HG02763 (cell line): ENCODE measurements around the gene AIG1.
"Not testable (repeated sequence)": the region's sequence is repeated elsewhere in the genome, so short reads cannot be mapped to it uniquely, and the experiment has no call there.

Experiments used
- ATAC-seq: cut with Tn5 transposase; IDR thresholded peaks from one replicate; pipeline ENCODE4 v1.9.1; 2021; ENCODE audit warnings: mild to moderate bottlenecking, moderate library complexity; ENCODE audit not compliant: unreplicated experiment

Gene AIG1

DNA sequence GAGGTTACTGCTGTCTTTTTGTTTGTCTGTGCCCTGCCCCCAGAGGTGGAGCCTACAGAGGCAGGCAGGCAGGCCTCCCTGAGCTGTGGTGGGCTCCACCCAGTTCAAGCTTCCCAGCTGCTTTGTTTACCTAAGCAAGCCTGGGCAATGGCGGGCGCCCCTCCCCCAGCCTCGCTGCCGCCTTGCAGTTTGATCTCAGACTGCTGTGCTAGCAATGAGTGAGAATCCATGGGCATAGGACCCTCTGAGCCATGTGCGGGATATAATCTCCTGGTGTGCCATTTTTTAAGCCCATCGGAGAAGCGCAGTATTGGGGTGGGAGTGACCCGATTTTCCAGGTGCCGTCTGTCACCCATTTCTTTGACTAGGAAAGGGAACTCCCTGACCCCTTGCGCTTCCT, 247.1 kb downstream of the AIG1 start:
- ATAC-seq: not testable (repeated sequence)

DNA sequence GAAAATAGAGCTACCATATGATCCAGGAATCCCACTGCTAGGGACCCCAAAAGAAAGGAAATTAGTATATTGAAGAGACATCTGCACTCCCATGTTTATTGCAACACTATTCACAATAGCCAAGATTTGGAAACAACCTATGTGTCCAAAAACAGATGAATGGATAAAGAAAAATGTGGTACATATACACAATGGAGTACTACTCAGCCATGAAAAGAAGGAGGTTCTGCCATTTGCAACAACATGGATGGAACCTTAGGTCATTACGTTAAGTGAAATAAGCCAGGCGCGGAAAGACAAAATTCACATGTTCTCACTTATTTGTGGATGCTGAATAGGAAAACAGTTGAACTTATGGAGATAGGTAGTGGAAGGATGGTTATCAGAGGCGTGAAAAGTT, 252.5 kb downstream of the AIG1 start:
- no peak for ATAC-seq

DNA sequence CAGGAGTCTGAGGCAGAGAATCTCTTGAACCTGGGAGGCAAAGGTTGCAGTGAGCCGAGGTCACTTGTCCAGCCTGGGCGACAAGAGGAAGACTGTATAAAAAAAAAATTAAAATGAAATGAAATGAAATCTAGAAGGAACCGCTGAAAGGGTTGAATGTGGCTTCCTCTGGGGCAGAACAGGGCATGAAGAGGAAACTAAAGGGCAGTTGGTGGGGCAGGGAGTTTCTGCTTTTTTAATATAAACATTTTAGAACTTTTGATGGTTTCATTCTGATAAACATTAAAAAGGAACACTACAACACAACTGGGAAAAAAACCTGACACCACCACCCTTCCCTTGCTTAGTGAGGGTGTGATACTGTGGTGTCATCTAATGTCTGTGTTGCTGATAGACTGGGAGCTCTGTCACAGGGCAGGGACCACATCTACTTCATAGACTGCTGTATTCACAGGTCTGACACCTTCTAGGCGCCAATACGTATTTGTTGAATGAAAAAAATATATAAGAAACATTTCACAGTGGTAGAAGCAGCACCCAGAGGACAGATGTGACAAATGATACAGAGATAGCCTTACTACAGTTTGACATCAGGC, 260.9 kb downstream of the AIG1 start:
- ATAC-seq: no peak

DNA sequence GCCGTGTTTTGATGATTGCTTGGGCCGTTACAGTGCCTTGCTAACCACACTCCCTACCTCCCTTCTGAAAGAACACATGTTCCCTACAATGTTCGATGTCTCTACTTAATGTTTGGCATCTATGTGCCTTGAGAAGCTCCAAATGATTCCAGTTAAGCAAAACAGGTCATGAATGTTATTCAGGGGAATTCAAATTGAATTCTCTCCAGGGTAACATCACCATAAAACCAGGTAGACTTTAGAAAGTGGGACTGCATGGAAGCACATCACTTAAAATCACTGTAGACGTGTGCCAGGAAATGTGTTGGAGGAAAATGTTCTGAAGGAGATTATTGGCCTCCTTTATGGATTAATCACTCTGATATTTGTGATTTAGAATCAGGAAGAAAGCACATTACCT, 261.7 kb downstream of the AIG1 start:
- no peak for ATAC-seq

DNA sequence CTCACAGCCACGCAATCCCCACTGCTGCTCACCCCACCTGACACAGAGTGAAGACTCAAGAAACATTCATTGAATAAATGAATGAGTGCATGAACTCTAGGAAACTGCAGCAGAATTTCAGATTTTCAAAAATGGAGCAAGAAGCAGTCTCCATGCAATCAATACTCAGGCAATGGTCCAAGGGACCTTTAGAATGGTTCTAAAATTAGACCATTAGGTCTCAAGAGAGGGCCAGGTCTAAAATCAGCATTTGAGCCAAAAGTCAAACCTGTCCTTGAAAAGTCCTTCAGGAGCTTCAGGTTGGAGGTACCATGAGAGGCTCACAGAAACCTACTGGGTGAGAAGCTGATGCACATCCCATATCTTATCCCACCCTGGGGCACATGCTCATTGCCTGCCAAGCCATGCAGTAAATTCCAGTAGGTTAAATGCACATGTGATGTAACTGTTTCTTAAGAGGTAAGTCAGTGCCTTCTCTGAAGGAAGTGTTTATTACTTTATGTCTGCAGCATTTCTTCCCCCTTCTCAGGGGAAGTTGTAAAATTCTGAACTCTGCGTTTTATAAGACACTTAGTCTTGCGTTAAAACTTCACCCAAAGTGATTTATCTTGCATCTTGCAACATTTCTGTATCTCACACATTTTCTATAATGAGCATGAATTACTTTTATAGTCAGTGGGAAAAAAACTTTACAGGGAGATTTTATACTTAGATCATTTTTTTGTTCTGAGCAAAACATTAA, 263.2 kb downstream of the AIG1 start:
- no peak for ATAC-seq

DNA sequence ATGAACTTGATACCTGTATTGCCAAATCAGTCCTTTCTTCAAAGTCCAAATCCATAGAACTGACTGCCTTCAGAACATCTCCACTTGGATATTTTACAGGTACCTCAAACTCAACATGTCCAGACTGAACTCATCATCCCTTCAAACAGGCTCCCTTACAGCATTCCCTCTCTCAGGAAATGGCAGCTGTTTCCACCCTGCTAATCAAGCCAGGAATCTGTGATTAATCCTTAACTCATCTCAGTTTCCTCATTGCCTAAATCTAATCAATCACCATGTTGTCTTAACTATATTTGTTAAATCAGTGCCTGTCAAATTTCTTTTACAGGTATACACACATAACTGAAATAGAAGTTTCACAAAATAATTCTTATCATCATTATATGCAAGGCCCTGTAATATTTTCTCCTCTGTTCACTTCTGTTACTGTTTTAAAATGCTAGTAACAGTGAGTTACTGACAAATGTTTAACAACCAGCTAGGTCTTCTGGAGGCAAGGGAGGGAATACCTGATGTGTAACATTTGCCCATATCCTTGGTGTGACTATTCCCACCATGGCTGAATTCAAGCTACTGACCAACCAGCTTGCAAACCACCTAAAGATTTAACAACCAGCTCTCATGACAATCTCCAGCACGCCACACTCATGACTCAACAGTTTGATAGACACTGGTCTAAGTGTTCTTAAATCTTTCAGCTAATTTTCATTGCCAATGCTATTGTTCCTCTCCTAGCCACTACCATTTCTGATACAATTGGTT, 264.9 kb downstream of the AIG1 start:
- no peak for ATAC-seq

DNA sequence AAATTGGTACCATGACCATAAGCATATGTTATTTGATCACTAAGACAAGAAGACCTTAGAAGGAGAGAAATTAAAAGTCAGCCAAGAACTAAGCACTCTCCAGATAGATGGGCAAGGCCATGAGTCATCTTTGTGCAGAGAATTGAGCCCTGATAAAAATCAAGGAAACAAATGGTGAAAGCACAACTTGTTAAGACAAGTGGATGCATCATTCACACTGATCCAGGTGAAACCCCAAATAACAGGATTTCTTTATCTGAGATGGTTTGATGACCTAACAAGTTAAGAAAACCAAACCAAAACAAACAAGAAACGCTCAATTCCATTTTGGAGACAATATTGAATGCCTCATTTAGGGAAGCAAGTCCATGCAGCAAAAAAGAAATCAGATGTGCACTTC, 268.2 kb downstream of the AIG1 start:
- ATAC-seq: no peak

DNA sequence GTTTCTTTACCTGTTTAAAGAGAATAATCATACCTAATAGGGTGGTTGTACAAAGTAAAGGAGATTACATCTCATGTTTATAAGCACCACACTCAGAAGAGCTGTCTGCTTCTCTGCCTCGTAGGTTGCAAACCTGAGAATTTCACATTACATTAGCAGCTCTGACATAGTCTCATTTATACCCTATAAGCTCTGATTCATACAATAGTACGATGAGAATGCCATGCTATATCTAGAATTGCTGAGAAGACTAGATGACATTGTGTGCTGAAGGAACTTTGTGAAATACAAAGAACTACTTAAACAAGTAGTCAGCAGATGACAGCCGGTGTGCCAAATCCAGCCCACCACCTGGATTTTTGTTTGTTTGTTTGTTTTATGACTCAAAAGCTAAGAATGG, 268.6 kb downstream of the AIG1 start:
- no peak for ATAC-seq

DNA sequence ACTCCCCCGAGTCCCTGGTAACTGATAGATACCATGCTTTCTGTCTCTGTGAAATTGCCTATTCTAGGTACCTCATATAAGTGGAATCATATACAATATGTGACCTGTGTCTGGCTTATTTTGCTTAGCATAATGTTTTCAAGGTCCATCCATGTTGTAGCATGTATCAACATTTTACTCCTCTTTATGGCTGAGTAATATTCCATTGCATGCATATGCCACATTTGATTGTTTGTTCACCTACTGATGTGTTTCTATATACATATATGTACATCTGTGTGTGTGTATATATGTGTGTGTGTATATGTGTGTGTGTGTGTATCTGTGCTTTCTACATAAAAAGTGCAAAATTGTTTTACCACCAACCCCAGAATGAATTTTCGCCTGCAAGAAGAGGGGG, 270.7 kb downstream of the AIG1 start:
- no peak for ATAC-seq

DNA sequence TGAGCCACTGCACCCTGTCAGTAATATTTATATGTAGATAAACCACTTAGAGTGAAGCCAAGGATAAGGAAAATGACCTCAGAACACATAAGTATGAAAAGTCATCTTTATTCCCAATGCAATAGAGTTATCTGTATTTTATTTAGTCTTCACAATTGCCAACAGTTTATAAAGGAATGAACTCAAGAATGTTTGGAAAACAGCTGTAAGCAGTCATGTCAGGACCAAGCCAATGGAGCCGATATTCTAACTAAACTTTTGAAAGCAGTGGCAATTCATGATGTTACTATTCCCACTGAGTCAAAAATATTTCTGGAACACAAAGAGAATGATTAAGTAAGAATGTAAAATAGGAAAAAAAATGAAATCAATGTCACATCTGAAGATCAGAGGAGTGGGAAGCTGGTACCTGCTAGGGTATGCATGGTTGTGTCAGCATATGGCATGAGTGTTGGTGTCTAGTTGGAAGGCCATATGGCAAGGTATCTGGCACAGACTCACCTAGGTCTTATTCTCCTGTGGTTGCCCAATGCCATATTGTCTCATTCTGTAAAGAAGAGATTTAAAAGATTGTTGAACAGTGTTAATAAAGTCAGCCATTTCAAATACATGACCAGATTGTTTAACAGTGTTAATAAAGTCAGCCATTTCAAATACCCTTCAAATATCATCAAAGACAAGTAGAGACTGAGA, 271.6 kb downstream of the AIG1 start:
- no peak for ATAC-seq

DNA sequence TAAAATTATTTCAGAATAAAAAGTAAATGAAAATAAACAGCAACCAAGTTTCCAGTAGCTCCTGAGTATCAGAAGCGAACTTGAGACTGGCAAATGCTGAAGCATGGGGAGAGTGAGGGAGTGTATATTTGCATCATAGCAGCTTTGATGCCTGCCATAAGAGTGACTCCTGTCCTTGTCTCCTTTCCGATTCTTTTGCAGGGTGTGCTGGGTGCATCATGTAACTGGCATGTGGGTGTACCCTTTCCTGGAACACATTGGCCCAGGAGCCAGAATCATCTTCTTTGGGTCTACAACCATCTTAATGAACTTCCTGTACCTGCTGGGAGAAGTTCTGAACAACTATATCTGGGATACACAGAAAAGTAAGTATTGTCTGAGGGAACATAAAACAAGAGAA, 272.4 kb downstream of the AIG1 start:
- no peak for ATAC-seq

DNA sequence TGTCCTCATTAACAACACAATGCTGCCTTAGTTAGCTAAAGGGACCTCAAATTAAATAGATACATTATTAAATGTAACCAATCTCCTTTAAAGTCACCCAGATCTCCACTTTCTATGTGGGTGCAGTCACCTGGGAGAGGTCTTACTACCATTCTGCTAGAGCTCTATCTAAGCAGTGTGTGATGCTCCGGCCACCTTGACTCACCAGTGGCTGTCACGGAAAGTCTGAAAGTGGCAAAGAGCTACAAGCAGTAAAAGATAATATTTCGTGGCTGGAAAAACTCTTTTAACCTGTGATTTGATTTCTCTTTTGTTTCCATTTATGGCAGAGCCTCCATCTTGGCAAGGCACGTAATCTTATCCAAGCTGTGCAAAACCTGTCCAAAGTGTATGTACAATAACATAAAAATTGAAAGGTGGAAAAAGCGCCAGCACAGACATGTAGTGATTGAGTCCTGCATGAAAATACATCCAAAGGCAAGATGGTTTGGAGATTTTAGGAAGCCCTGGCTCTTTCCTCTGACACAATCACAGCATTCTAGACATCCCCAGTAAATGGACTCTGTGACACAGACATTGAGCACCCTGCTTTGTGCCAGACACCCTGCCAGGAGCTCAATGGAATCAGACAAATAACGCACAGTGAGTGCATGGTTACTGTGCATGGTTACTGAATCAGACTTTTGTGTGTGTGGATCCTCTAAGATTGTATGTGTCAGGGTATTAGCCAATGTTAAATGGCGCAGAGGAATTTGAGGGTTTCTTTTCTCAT, 273.2 kb downstream of the AIG1 start:
- no peak for ATAC-seq

DNA sequence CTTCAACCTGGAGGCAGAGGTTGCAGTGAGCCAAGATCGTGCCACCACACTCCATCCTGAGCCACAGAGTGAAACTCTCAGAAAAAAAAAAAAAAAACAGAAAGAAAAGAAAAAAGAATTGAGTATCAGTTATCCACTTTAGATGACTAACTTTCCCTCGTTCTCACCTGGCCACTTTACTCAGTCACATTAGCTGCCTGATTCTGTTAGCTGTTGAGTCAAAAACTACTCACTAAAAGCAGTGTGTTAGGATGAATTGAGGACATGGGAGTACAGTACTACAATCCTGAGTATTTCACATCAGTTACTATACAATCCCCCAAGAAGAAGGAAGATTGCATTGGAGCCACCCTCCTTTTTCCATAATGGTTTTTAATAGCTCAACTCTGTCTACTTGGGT, 275.2 kb downstream of the AIG1 start:
- no peak for ATAC-seq

DNA sequence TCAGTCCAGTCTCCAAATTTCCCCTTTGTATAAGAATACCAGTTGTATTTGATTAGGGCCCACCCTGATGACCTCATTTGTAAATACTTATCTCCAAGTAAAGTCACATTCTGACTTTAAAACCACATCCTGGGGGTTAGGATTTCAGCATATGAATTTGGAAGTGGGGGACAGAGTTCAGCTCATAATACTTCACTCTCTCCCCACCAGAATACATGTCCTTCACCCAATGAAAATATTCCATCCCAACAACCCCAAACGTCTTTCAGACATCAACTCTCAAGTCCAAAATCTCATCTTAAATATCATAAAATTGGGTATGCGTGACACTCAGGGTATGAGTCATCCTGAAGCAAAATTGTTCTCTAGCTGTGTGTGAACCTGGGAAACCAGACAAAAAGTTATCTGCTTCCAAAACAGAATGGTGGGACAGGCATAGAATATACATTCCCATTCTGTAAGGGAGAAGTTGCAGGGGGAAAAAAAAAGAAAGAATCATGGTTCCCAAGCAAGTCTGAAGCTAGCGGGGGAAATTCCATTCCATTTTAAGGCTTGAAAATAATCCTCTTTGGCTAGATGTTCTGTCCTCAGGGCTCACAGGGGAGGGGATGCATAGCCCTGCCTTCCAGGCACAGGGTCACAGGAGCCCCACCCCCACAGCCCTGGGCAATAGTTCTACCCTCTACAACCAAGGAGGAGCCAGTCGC, 275.9 kb downstream of the AIG1 start:
- no peak for ATAC-seq

DNA sequence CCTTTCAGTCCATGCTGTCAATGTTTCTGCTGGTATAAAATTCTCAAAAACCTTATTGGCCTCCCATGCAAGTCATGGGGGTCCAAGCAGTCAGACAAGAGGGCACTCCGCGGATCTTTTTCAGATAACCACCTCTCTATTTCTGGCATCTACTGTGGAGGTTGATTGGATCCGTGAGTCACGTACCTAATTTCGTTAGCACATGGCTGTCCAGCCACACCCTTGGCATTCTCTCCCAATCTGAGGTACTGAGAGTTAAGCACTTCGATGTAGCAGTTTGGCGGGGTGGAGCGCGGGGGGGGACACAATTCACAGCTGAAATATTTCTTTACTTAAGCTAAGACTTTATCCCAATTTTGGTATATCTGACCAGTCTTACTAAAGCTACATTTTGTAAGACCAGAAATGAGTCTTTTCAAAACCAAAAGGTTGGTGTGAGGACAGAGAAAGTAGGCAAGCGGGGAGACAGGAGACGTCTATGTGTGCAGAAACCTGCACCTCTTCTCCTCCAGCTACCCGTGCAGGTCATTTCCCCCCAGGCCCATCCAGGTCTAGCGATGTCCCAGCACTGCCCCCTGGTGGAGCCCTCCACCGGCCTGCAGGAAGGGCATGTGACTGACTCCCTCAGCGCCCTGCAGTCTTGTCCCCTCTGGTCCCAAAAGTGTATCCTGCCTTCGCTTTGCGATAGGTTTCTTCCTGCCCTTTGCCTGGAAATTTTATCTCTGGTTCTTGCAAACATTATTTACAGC, 276.7 kb downstream of the AIG1 start:
- peak; percentile 44 for ATAC-seq

DNA sequence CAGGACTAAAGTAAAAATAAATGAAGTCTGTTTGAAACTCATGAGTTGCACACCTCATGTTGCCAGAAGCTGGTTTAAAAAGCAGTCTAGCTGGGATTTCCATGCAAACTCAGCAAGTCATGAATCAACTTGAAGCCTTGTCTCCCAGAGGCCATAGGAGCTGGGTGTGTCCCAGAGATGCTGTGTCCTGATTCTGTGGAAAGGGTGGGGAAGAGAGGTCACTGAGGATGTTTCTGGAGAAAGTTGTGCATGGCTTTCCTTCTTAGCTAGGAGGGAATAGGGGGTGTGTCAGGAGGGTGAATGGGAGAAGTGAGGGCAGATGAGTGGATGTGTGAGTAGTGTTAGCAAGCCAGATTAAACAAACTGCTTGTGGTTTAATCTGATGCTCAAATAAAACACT, 278.5 kb downstream of the AIG1 start:
- no peak for ATAC-seq

DNA sequence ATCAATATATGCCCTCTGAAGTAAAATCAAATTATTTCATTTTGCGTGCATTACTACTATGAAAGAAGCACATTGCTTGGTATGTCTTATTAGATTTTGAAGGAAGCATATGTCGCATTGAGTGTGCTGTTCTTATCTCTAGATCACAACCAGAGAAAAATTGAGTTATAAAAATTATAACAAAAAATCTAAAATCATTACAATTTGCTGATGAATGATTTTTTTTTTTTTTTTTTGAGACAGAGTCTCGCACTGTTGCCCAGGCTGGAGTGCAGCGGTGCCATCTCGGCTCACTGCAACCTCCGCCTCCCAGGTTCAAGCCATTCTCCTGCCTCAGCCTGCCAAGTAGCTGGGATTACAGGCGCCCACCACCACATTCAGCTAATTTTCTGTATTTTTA, 284.8 kb downstream of the AIG1 start:
- ATAC-seq: not testable (repeated sequence)

DNA sequence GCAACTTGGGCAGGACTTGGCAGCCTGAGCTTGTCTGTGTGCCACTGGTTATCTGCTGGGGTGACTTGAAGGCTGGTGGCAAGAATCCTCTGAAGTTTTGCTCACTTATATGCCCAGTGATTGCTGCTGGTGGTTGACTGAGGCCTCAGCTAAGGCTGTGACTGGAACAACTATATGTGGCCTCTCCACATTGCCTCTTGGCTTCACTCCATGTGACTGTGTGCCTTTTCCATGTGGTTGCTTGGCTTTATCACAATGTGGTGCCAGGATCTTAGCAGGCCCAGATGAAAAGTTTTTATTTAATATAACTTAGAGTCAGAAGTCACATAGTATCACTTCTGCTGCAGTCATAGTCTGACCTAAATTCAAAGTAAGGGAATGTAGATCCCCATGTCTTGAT, 285.3 kb downstream of the AIG1 start:
- no peak for ATAC-seq

DNA sequence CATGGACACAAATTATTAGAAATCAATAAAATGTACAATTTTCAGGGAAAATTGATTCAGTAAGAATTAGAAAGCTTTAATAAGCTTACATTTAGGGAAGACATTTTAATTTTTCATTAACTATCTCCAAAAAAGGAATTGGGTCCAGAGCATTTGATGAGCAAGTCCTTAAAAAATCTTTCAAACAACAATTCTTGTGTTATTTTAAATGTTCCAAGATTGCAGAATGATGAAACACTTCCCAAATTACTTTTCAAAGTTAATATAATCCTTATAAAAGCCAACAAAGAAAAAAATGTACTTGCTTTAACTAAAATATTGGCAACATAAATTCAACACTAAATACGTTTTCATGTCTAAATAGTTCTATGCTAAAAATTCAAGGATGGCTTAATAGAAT, 287.8 kb downstream of the AIG1 start:
- ATAC-seq: no peak

DNA sequence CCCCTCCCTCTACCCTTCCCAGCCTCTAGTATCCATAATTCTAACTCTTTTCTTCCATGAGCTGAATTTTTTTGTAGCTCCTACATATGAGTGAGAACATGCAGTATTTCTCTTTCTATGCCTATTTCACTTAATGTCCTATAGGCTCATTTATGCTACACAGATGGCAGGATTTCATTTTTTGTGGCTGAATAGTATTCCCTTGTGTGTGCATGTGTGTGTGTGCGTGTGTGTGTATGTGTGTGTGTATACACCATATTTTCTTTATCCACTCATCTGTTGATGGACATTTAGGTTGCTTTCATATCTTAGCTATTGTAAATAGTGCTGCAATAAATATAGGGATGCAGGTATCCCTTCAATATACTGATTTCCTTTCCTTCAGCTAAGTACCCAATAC, 288.8 kb downstream of the AIG1 start:
- ATAC-seq: no peak
